HepG2 (cell line): ENCODE data around the gene TGM1. TPM values are rescaled to one million over a fixed set of nuclear protein-coding genes. Genes with fewer than 3 reads are reported as not detected.
A peak's percentile ranks its signal among the peaks of the same experiment; 100 is the strongest.

Source experiments
- BORCS8-MEF2B ChIP-seq: sonication (generic); formaldehyde crosslinking; IDR thresholded peaks from 2 replicates; pipeline ENCODE4 v1.8.0; 2022; ENCODE audit warnings: mild to moderate bottlenecking, missing genetic modification reagents
- ELF1 ChIP-seq: sonication (generic); formaldehyde crosslinking; IDR thresholded peaks from 2 replicates; pipeline ENCODE4 v1.4.0; 2020; ENCODE audit warnings: missing genetic modification reagents
- ELK4 ChIP-seq: sonication (generic); formaldehyde crosslinking; IDR thresholded peaks from 2 replicates; pipeline ENCODE4 v1.9.0; 2021; ENCODE audit warnings: missing genetic modification reagents, borderline replicate concordance
- EP300 ChIP-seq, 3 experiments: sonication (generic) in 1 of 3; formaldehyde crosslinking in 1 of 3; IDR thresholded peaks; 2 replicates each; pipeline versions ENCODE4 v1.5.1 to v1.6.1; 2011 to 2020; ENCODE audit warnings: low read depth in 2 of 3, low read length in 2 of 3, borderline replicate concordance in 1 of 3, improper control_type of control experiment in 1 of 3, mild to moderate bottlenecking in 1 of 3, missing genetic modification reagents in 1 of 3, moderate library complexity in 1 of 3
- HMG20A ChIP-seq: IDR thresholded peaks from 2 replicates; pipeline ENCODE4 v1.6.1; 2016; ENCODE audit warnings: borderline replicate concordance
- KAT8 ChIP-seq: IDR thresholded peaks from 2 replicates; pipeline ENCODE4 v1.6.1; 2016; ENCODE audit warnings: missing genetic modification reagents, missing compliant biosample characterization
- KDM5A ChIP-seq: fragments of 200-600 bp; sonication (generic); IDR thresholded peaks from 2 replicates; pipeline ENCODE4 v1.7.0; 2018; ENCODE audit warnings: antibody characterized with exemption, mild to moderate bottlenecking, low read length, borderline replicate concordance
- MLLT10 ChIP-seq: sonication (generic); formaldehyde crosslinking; IDR thresholded peaks from 2 replicates; pipeline ENCODE4 v1.4.0; 2020; ENCODE audit warnings: missing genetic modification reagents
- MTF2 ChIP-seq: sonication (generic); formaldehyde crosslinking; IDR thresholded peaks from 2 replicates; pipeline ENCODE4 v1.5.0; 2020; ENCODE audit warnings: missing genetic modification reagents, borderline replicate concordance
- PAX8 ChIP-seq: sonication (generic); formaldehyde crosslinking; IDR thresholded peaks from 2 replicates; pipeline ENCODE4 v1.8.0; 2022; ENCODE audit warnings: mild to moderate bottlenecking, missing genetic modification reagents, borderline replicate concordance
- TAF15 ChIP-seq: fragments of 200-400 bp; formaldehyde crosslinking; IDR thresholded peaks from one replicate; pipeline ENCODE4 v1.6.1; 2018; ENCODE audit warnings: mild to moderate bottlenecking, low read depth, low read length; ENCODE audit not compliant: poor library complexity, severe bottlenecking
- TRAFD1 ChIP-seq: sonication (generic); formaldehyde crosslinking; IDR thresholded peaks from 2 replicates; pipeline ENCODE4 v1.5.1; 2020; ENCODE audit warnings: missing genetic modification reagents, mild to moderate bottlenecking, borderline replicate concordance
- TRIM22 ChIP-seq: fragments of 450-650 bp; IDR thresholded peaks from 2 replicates; pipeline ENCODE4 v1.6.1; 2017
- ZBTB10 ChIP-seq: sonication (generic); formaldehyde crosslinking; IDR thresholded peaks from 2 replicates; pipeline ENCODE4 v1.4.0; 2020; ENCODE audit warnings: missing genetic modification reagents, borderline replicate concordance
- ZBTB8A ChIP-seq: sonication (generic); formaldehyde crosslinking; IDR thresholded peaks from 2 replicates; pipeline ENCODE4 v1.4.0; 2020; ENCODE audit warnings: mild to moderate bottlenecking, low read depth, missing genetic modification reagents, borderline replicate concordance
- ZNF280B ChIP-seq: sonication (generic); formaldehyde crosslinking; IDR thresholded peaks from 2 replicates; pipeline ENCODE4 v1.5.0; 2020; ENCODE audit warnings: missing genetic modification reagents, mild to moderate bottlenecking, borderline replicate concordance
- ZNF562 ChIP-seq: sonication (generic); formaldehyde crosslinking; IDR thresholded peaks from 2 replicates; pipeline ENCODE4 v1.8.0; 2022; ENCODE audit warnings: missing genetic modification reagents, borderline replicate concordance
- ZNF674 ChIP-seq: sonication (generic); formaldehyde crosslinking; IDR thresholded peaks from 2 replicates; pipeline ENCODE4 v1.5.0; 2020; ENCODE audit warnings: low read depth, mild to moderate bottlenecking, missing genetic modification reagents
- polyA plus RNA-seq, 8 experiments: library from polyadenylated mRNA; depleted of rRNA in 3 of 8; stranded (reverse) in 7 of 8; unstranded in 1 of 8; fragments of >200 nt; fragmentation: Illumina TruSeq in 4 of 8; extraction: Trizol in 4 of 8; gene quantifications; 2 replicates each; pipeline versions ENCODE4 v1.2.1 to v1.2.3, GENCODE V29; 2011 to 2016; ENCODE audit warnings: low read depth in 4 of 8, missing spikeins in 1 of 8, mixed read lengths in 1 of 8; ENCODE audit not compliant: insufficient read depth in 1 of 8
- total RNA-seq, 5 experiments: library from RNA; depleted of rRNA; stranded (reverse); fragments of >200 nt; fragmentation: Illumina TruSeq; extraction: Trizol; gene quantifications; 2 replicates each; pipeline ENCODE4 v1.2.3, GENCODE V29; 2016; ENCODE audit warnings: low read depth in 1 of 5

The TGM1 gene
- total and polyA plus RNA-seq, 2 of the 13 experiments (the other 11 are each of a cell fraction or from before 2014, with no cell fraction given) = 3.2 to 10.6 TPM

GRCh38 chr14:24215495-24216344 is 47.3 kb downstream of the TGM1 start, which contains the start of gene MDP1 (continued):
- TF ChIP-seq KDM5A (peak; percentile 93), TRAFD1 (CRISPR knock-in tag) (no peak; the same call in 1 of the 2 replicates), MTF2 (CRISPR knock-in tag) (0 out of 2 replicates have a peak, but pooled peaks have one; percentile 82), BORCS8-MEF2B (CRISPR knock-in tag) (peak; percentile 99), TAF15 (peak; percentile 100), ELF1 (CRISPR knock-in tag) (peak; percentile 92), HMG20A (CRISPR knock-in tag) (peak; percentile 74), PAX8 (CRISPR knock-in tag) (peak; percentile 87), ZNF674 (no peak), TRIM22 (no peak), MLLT10 (CRISPR knock-in tag) (no peak), KAT8 (peak; percentile 98), ELK4 (CRISPR knock-in tag) (no peak), ZBTB10 (CRISPR knock-in tag) (peak; percentile 52; the same call in 1 of the 2 replicates), ZNF562 (no peak; the same call in 1 of the 2 replicates), ZNF280B (peak; percentile 99), EP300 (IDR thresholded peaks at IDR 0.05; ENCODE audit: low read depth in 2 of 2, low read length in 2 of 2) (peak in 1 of 2 experiments; percentile 74; a peak in 3 of 4 replicates), EP300 (CRISPR knock-in tag; IDR thresholded peaks at IDR 0.05; ENCODE audit: borderline replicate concordance) (peak; percentile 71), ZBTB8A (CRISPR knock-in tag) (peak; percentile 95; the same call in 1 of the 2 replicates)
